Endothelial cell (in vitro differentiated cells): ENCODE data around the gene TOMM40. TPM values are rescaled to one million over a fixed set of nuclear protein-coding genes. Genes with fewer than 3 reads are reported as not detected.
A peak's percentile ranks its signal among the peaks of the same experiment; 100 is the strongest.

ENCODE experiments used
- DNase-seq: peaks from one replicate; pipeline ENCODE4 v3.0.0; 2021; ENCODE audit warnings: low spot score
- H3K27ac Mint-ChIP-seq: one replicate; pipeline ENCODE4 v1.8.0; 2021; ENCODE audit warnings: mixed read lengths, inconsistent platforms; ENCODE audit not compliant: unreplicated experiment
- H3K27me3 Mint-ChIP-seq: one replicate; pipeline ENCODE4 v1.8.0; 2021; ENCODE audit warnings: mild to moderate bottlenecking, moderate library complexity, mixed read lengths, inconsistent platforms; ENCODE audit not compliant: unreplicated experiment
- H3K36me3 Mint-ChIP-seq: one replicate; pipeline ENCODE4 v1.8.0; 2021; ENCODE audit warnings: mild to moderate bottlenecking, low read depth, mixed read lengths, inconsistent platforms; ENCODE audit not compliant: unreplicated experiment
- H3K4me1 Mint-ChIP-seq: one replicate; pipeline ENCODE4 v1.8.0; 2021; ENCODE audit warnings: mild to moderate bottlenecking, mixed read lengths, inconsistent platforms; ENCODE audit not compliant: unreplicated experiment
- H3K4me3 Mint-ChIP-seq: one replicate; pipeline ENCODE4 v1.8.0; 2021; ENCODE audit warnings: mild to moderate bottlenecking, mixed read lengths, inconsistent platforms; ENCODE audit not compliant: unreplicated experiment
- H3K9me3 Mint-ChIP-seq: one replicate; pipeline ENCODE4 v1.8.0; 2021; ENCODE audit warnings: mixed read lengths, inconsistent platforms; ENCODE audit not compliant: unreplicated experiment
- total RNA-seq: library from RNA; stranded (reverse); fragmentation: NEBNext Ultra II Directional; extraction: Animal tissue kit (Norgen Biotek cat#: 25700); gene quantifications from one replicate; pipeline ENCODE4 v1.2.1, GENCODE V29; 2021; ENCODE audit not compliant: unreplicated experiment
- TF ChIP-seq, protein P1 (sequence below): fragments of 200-600 bp; sonication (generic); IDR thresholded peaks from one replicate; pipeline ENCODE4 v1.5.0; 2021; ENCODE audit warnings: antibody characterized with exemption; ENCODE audit not compliant: unreplicated experiment

TOMM40 gene
- total RNA-seq, 1 donor from 2014 or later, result 60.5 TPM

DNA sequence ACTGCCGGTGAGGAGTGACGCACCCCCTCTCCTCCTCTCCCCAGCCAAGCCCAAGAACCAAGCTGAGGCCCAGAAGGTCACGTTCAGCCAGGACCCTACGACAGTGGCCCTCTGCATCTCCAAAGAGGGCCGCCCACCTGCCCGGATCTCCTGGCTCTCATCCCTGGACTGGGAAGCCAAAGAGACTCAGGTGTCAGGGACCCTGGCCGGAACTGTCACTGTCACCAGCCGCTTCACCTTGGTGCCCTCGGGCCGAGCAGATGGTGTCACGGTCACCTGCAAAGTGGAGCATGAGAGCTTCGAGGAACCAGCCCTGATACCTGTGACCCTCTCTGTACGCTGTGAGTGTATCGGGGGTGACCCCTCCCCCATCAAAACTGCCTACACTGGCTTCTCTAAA lies 19.2 kb upstream of the TOMM40 start:
- no peak for DNase-seq
- TF ChIP-seq, protein P1, sequence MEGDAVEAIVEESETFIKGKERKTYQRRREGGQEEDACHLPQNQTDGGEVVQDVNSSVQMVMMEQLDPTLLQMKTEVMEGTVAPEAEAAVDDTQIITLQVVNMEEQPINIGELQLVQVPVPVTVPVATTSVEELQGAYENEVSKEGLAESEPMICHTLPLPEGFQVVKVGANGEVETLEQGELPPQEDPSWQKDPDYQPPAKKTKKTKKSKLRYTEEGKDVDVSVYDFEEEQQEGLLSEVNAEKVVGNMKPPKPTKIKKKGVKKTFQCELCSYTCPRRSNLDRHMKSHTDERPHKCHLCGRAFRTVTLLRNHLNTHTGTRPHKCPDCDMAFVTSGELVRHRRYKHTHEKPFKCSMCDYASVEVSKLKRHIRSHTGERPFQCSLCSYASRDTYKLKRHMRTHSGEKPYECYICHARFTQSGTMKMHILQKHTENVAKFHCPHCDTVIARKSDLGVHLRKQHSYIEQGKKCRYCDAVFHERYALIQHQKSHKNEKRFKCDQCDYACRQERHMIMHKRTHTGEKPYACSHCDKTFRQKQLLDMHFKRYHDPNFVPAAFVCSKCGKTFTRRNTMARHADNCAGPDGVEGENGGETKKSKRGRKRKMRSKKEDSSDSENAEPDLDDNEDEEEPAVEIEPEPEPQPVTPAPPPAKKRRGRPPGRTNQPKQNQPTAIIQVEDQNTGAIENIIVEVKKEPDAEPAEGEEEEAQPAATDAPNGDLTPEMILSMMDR, result no peak
- Mint-ChIP-seq H3K27ac (peak overlapping the region; percentile 87), H3K36me3 (peaks cover 66% of the 10 kb centered on the region), H3K4me3 (peak overlapping the region; percentile 76), H3K27me3 (peaks cover 27% of the 10 kb centered on the region), H3K9me3 (no peaks in the 10 kb centered on the region), H3K4me1 (peaks cover 60% of the 10 kb centered on the region)

DNA sequence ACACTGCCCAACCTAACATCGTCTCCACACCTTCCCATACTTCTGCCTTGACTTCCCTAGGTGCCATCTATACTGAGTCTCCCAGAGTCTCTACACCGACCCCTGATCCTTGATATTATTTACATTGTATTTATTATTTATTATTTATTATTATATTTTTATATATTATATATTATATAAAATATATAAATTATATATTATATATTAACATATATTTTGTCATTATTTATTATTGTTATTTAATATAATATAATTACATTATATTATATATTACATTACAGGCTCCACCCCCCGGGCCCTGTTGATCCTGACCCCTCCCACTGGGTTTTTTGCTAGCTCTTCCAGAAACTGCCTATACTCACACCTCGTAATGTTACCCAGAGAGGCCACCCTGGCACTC lies 18.4 kb upstream of the TOMM40 start:
- H3K9me3 Mint-ChIP-seq, result no peaks in the 10 kb centered on the region
- DNase-seq, result no peak
- peak overlapping the region; percentile 75 for H3K27ac Mint-ChIP-seq
- TF ChIP-seq, protein P1, result no peak
- H3K4me3 Mint-ChIP-seq, result peak overlapping the region; percentile 76
- H3K36me3 Mint-ChIP-seq, result peaks cover 63% of the 10 kb centered on the region
- peaks cover 58% of the 10 kb centered on the region for H3K4me1 Mint-ChIP-seq
- peaks cover 24% of the 10 kb centered on the region for H3K27me3 Mint-ChIP-seq

DNA sequence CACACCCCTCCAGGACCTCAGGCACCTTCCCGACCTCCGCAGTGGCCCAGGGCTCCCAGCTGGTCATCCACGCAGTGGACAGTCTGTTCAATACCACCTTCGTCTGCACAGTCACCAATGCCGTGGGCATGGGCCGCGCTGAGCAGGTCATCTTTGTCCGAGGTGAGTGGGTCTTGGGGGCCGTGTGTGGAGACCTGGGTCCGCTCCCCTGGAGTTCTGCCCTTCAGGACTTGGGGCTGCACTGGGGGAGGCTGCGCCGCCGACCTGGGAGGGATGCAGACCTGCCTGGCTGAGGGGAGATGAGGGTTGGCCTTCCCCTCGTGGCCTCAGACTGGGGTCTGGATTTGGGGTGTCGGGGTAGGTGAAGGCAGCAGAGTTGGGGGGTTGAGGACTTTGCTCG lies 16.7 kb upstream of the TOMM40 start:
- H3K27me3 Mint-ChIP-seq, result peaks cover 30% of the 10 kb centered on the region
- peak overlapping the region; percentile 74 for H3K4me3 Mint-ChIP-seq
- TF ChIP-seq, protein P1, result no peak
- peaks cover 60% of the 10 kb centered on the region for H3K4me1 Mint-ChIP-seq
- DNase-seq, result no peak
- no peaks in the 10 kb centered on the region for H3K9me3 Mint-ChIP-seq
- peaks cover 61% of the 10 kb centered on the region for H3K36me3 Mint-ChIP-seq
- H3K27ac Mint-ChIP-seq, result no peak overlapping the region

DNA sequence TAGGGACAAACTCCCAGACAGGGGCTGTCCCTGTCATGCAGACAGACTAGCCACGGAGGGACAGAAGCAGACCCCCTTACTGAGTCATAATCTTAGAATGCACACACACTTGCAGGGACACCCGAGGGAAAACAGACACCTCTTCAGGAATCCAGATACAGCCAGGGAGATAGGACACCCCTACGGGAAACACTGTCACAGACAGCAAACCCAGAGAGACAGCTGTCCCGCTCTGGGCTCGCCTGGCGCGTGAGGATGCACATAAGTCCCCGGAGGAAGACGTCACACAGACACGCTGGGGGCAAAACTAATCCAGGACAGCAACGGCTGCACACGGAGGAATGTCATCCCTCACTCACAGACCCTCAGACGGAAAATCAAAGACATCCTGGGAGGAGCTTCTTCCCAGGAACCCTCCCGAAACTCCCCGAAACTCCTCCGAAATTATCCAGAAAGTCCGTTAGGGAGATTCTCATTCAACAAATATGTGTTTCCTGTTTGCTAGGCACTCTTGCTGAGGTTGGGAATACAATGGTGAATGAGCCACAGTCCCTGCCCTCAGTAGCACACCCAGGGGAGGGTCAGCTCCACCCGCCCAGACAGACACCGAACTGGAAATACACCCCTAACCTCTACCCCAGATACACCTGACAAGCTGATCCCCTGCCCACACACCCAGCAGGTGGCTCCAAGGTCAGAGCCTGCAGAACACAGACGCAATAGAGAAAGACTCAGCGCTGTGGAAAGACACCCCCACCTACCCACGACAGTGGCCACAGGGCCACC lies 15.2 kb upstream of the TOMM40 start:
- Mint-ChIP-seq H3K4me1 (peaks cover 55% of the 10 kb centered on the region), H3K27ac (peak overlapping the region; percentile 83), H3K9me3 (no peaks in the 10 kb centered on the region), H3K4me3 (peak overlapping the region; percentile 56), H3K27me3 (peaks cover 26% of the 10 kb centered on the region), H3K36me3 (peaks cover 58% of the 10 kb centered on the region)
- TF ChIP-seq, protein P1, result no peak
- no peak for DNase-seq

DNA sequence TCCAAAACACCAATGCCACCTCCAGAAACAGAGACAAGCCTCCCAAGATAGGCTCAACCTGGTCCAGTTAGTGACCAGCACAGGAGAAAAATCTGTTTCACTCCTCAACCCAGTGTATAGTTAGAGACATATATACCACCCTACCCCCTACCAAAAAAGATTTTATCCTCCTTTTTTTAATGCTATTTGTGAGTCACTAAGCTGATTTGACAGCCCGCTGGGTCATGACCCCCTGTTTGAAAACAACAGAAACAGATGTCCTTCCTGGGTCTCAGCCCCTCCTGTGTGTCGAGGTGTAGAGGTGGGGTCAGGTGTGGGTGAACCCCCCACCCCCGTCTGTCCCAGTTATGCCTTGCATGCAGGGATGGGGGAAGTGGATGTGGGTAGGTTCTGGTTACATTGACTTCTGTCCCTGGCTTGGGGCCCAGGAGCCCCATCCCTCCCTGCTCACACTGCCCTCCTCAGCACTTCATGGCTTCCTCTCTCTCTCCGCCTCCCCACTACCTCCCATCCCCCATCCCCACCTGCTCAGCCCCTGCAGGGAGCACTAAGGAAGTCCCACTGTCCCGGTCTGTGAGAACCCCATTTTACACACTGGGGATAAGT lies 14.0 kb upstream of the TOMM40 start:
- Mint-ChIP-seq H3K36me3 (peaks cover 61% of the 10 kb centered on the region), H3K9me3 (no peaks in the 10 kb centered on the region), H3K4me3 (peak overlapping the region; percentile 11), H3K27ac (peak overlapping the region; percentile 48), H3K27me3 (peaks cover 30% of the 10 kb centered on the region), H3K4me1 (peaks cover 48% of the 10 kb centered on the region)
- TF ChIP-seq, protein P1, result no peak
- DNase-seq, result no peak
